Colonic mucosa (tissue), 4 donors: ENCODE measurements around the gene SPRY1. TPM values are rescaled to one million over a fixed set of nuclear protein-coding genes. Genes with fewer than 3 reads are reported as not detected.

Source experiments
- DNase-seq: peaks from one replicate; pipeline ENCODE4 v3.0.0-alpha.2; 2020
- H3K27ac ChIP-seq: fragments of 200-600 bp; one replicate; pipeline ENCODE4 v1.8.0; 2021
- H3K27me3 ChIP-seq: fragments of 200-600 bp; one replicate; pipeline ENCODE4 v1.8.0; 2021
- H3K36me3 ChIP-seq: fragments of 200-600 bp; one replicate; pipeline ENCODE4 v1.8.0; 2021
- H3K4me1 ChIP-seq: fragments of 200-600 bp; one replicate; pipeline ENCODE4 v1.8.0; 2021; ENCODE audit warnings: mild to moderate bottlenecking
- H3K4me3 ChIP-seq: fragments of 200-600 bp; one replicate; pipeline ENCODE4 v1.8.0; 2021
- H3K9ac ChIP-seq, 2 donors: one replicate each; pipeline ENCODE4 v1.7.0; 2013; ENCODE audit warnings: control low read depth in 2 of 2, low read depth in 2 of 2, low read length in 2 of 2
- H3K9me3 ChIP-seq: fragments of 200-600 bp; one replicate; pipeline ENCODE4 v1.8.0; 2021
- CTCF ChIP-seq: fragments of 200-600 bp; IDR thresholded peaks from one replicate; pipeline ENCODE4 v1.8.0; 2022; ENCODE audit warnings: antibody characterized with exemption, mild to moderate bottlenecking
- intact Hi-C: fragments of 100-400 bp; cut with DNase I; formaldehyde crosslinking; loops from one replicate; pipeline ENCODE4 v1.14.1; 2022
- total RNA-seq, 2 donors: library from RNA; stranded (reverse); fragmentation: NEBNext Ultra II Directional in 1 of 2; extraction: Animal tissue kit (Norgen Biotek cat#: 25700) in 1 of 2; gene quantifications; one replicate each; pipeline ENCODE4 v1.2.1, GENCODE V29; 2021
- donor health status: healthy.
- donor health status: DM: no; HTN: no; CAD: no.
- donor health status: DM: no; HTN: no; CAD: no.

Gene SPRY1
- total RNA-seq, 2 donors from 2014 or later: 23.8 to 34.2 TPM

GRCh38 chr4:123417813-123418212 is 21.2 kb downstream of the SPRY1 start:
- H3K4me1 ChIP-seq: no peaks in the 10 kb centered on the region
- peak overlapping the region; percentile 10 for H3K27ac ChIP-seq
- no peaks in the 10 kb centered on the region for H3K27me3 ChIP-seq
- DNase-seq: no peak
- no peak overlapping the region for H3K9ac ChIP-seq
- no peak overlapping the region for H3K4me3 ChIP-seq
- H3K36me3 ChIP-seq: no peaks in the 10 kb centered on the region
- intact Hi-C loops: no loop called here
- H3K9me3 ChIP-seq: no peaks in the 10 kb centered on the region
- no peak for TF ChIP-seq CTCF

GRCh38 chr4:123418351-123418931 is 21.8 kb downstream of the SPRY1 start:
- DNase-seq: no peak

GRCh38 chr4:123419885-123420755 is 23.5 kb downstream of the SPRY1 start:
- H3K9me3 ChIP-seq: no peaks in the 10 kb centered on the region
- no peak for DNase-seq
- TF ChIP-seq CTCF: no peak
- no peak overlapping the region for H3K4me3 ChIP-seq
- intact Hi-C loops: no loop called here
- H3K9ac ChIP-seq: no peak overlapping the region
- no peak overlapping the region for H3K27ac ChIP-seq
- no peaks in the 10 kb centered on the region for H3K27me3 ChIP-seq
- H3K36me3 ChIP-seq: no peaks in the 10 kb centered on the region
- no peaks in the 10 kb centered on the region for H3K4me1 ChIP-seq

More at GRCh38 chr4:123418351-123418931, 21.8 kb downstream of the SPRY1 start:
- Histone ChIP-seq H3K27me3 (no peaks in the 10 kb centered on the region), H3K4me3 (no peak overlapping the region), H3K27ac (peak overlapping the region; percentile 10), H3K9ac (peak overlapping the region in 1 of 2 donors; percentile 26), H3K36me3 (no peaks in the 10 kb centered on the region), H3K4me1 (no peaks in the 10 kb centered on the region), H3K9me3 (no peaks in the 10 kb centered on the region)
- intact Hi-C loops: no loop called here
- no peak for TF ChIP-seq CTCF

- no peak for DNase-seq
- no peak for TF ChIP-seq CTCF
- no peak overlapping the region for H3K9ac ChIP-seq
- H3K27ac ChIP-seq: no peak overlapping the region
- no peaks in the 10 kb centered on the region for H3K36me3 ChIP-seq
- no peaks in the 10 kb centered on the region for H3K9me3 ChIP-seq
- intact Hi-C loops: no loop called here
- H3K4me1 ChIP-seq: no peaks in the 10 kb centered on the region
- no peak overlapping the region for H3K4me3 ChIP-seq
- no peaks in the 10 kb centered on the region for H3K27me3 ChIP-seq
These were observed 24.8 kb downstream of the SPRY1 start for GRCh38 chr4:123421227-123421936.

GRCh38 chr4:123421937-123422781 is 25.6 kb downstream of the SPRY1 start:
- DNase-seq: no peak
- no peaks in the 10 kb centered on the region for H3K9me3 ChIP-seq
- H3K36me3 ChIP-seq: no peaks in the 10 kb centered on the region
- H3K4me1 ChIP-seq: no peaks in the 10 kb centered on the region
- H3K9ac ChIP-seq: no peak overlapping the region
- intact Hi-C loops: no loop called here
- no peak overlapping the region for H3K27ac ChIP-seq
- TF ChIP-seq CTCF: no peak
- H3K4me3 ChIP-seq: no peak overlapping the region
- no peaks in the 10 kb centered on the region for H3K27me3 ChIP-seq
